Vagina (tissue), 2 donors: ENCODE data around the gene TOMM40L.

ENCODE experiments used
- POLR2A ChIP-seq, 2 donors: fragments of 450-650 bp; IDR thresholded peaks; one replicate each; pipeline ENCODE4 v1.6.1; 2017; ENCODE audit warnings: antibody characterized with exemption in 2 of 2, mild to moderate bottlenecking in 2 of 2, moderate library complexity in 2 of 2
- TF ChIP-seq, protein P1 (sequence below), 3 experiments: fragments of 450-650 bp in 2 of 3; fragments of 200-600 bp in 1 of 3; sonication (generic) in 1 of 3; IDR thresholded peaks; one replicate each; pipeline ENCODE4 v1.5.1; 2017 to 2019; ENCODE audit warnings: antibody characterized with exemption in 3 of 3, mild to moderate bottlenecking in 2 of 3, moderate library complexity in 2 of 3

GRCh38 chr1:161265305-161265704 is 39.4 kb downstream of the TOMM40L start:
- TF ChIP-seq, protein P1, sequence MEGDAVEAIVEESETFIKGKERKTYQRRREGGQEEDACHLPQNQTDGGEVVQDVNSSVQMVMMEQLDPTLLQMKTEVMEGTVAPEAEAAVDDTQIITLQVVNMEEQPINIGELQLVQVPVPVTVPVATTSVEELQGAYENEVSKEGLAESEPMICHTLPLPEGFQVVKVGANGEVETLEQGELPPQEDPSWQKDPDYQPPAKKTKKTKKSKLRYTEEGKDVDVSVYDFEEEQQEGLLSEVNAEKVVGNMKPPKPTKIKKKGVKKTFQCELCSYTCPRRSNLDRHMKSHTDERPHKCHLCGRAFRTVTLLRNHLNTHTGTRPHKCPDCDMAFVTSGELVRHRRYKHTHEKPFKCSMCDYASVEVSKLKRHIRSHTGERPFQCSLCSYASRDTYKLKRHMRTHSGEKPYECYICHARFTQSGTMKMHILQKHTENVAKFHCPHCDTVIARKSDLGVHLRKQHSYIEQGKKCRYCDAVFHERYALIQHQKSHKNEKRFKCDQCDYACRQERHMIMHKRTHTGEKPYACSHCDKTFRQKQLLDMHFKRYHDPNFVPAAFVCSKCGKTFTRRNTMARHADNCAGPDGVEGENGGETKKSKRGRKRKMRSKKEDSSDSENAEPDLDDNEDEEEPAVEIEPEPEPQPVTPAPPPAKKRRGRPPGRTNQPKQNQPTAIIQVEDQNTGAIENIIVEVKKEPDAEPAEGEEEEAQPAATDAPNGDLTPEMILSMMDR (IDR thresholded peaks at IDR 0.05): no peak
- no peak for TF ChIP-seq POLR2A (IDR thresholded peaks at IDR 0.05)
